OCI-LY7 (cell line): ENCODE data around the gene GGCX. TPM values are rescaled to one million over a fixed set of nuclear protein-coding genes. Genes with fewer than 3 reads are reported as not detected.

ENCODE experiments used
- BruUV-seq: library from RNA; stranded (reverse); fragments of 400-500 nt; replicated peaks from 2 replicates; lab custom pipeline; 2021; lab: Mats Ljungman, UMichigan
- CTCF ChIA-PET: fragments of 300-600 bp; sonication (Branson Sonifier 250); formaldehyde crosslinking; loops from one replicate; lab custom pipeline; 2022; ENCODE audit warnings: antibody characterized with exemption; ENCODE audit not compliant: unreplicated experiment; lab: Charles Lee
- POLR2A ChIA-PET: fragments of 300-600 bp; sonication (Branson Sonifier 250); formaldehyde crosslinking; loops from one replicate; lab custom pipeline; 2022; ENCODE audit warnings: antibody characterized with exemption; lab: Charles Lee
- DNase-seq: peaks from one replicate; pipeline ENCODE4 v3.0.0-alpha.2; 2015; ENCODE audit warnings: low spot score
- H2AFZ ChIP-seq: fragments of 200-600 bp; sonication (generic), shearing (Covaris generic); 2 replicates; pipeline ENCODE4 v1.6.1; 2014; ENCODE audit warnings: mild to moderate bottlenecking, antibody characterized with exemption, low read length, moderate library complexity
- H3K27ac ChIP-seq: fragments of 200-600 bp; sonication (generic); 2 replicates; pipeline ENCODE4 v1.5.1; 2014; ENCODE audit warnings: mixed run types, low read depth, mild to moderate bottlenecking, moderate library complexity, low read length, inconsistent platforms; ENCODE audit not compliant: poor library complexity, severe bottlenecking
- H3K36me3 ChIP-seq: fragments of 200-600 bp; sonication (generic); 2 replicates; pipeline ENCODE4 v1.6.1; 2014; ENCODE audit warnings: mild to moderate bottlenecking, antibody characterized with exemption, low read length, moderate library complexity, mixed read lengths; ENCODE audit not compliant: insufficient read depth
- H3K4me1 ChIP-seq: fragments of 200-600 bp; sonication (generic); 2 replicates; pipeline ENCODE4 v1.5.1; 2014; ENCODE audit warnings: mild to moderate bottlenecking, low read length; ENCODE audit not compliant: insufficient read depth, poor library complexity, severe bottlenecking
- H3K4me2 ChIP-seq: fragments of 200-600 bp; sonication (generic); 2 replicates; pipeline ENCODE4 v1.6.1; 2014; ENCODE audit warnings: mild to moderate bottlenecking, low read length
- H3K4me3 ChIP-seq: fragments of 200-600 bp; sonication (generic); 2 replicates; pipeline ENCODE4 v1.5.1; 2014; ENCODE audit warnings: mild to moderate bottlenecking, low read depth, low read length; ENCODE audit not compliant: poor library complexity, severe bottlenecking
- H3K79me2 ChIP-seq: fragments of 200-600 bp; sonication (generic); 2 replicates; pipeline ENCODE4 v1.6.1; 2016; ENCODE audit warnings: low read depth, mild to moderate bottlenecking, low read length, moderate library complexity, mixed read lengths; ENCODE audit not compliant: insufficient read depth
- H3K9me2 ChIP-seq: fragments of 200-600 bp; sonication (generic); 2 replicates; pipeline ENCODE4 v1.6.1; 2016; ENCODE audit warnings: mild to moderate bottlenecking, low read length, mixed read lengths; ENCODE audit not compliant: insufficient read depth
- H3K9me3 ChIP-seq: fragments of 200-600 bp; sonication (generic); 2 replicates; pipeline ENCODE4 v1.6.1; 2014; ENCODE audit warnings: mild to moderate bottlenecking, mixed run types, low read length, mixed read lengths
- H4K20me1 ChIP-seq: fragments of 200-600 bp; sonication (generic); 2 replicates; pipeline ENCODE4 v1.6.1; 2014; ENCODE audit warnings: mild to moderate bottlenecking, antibody characterized with exemption, low read length, moderate library complexity, mixed read lengths; ENCODE audit not compliant: insufficient read depth
- CTCF ChIP-seq: fragments of 200-600 bp; sonication (generic); conservative IDR thresholded peaks from 2 replicates; pipeline ENCODE4 v1.5.1; 2014; ENCODE audit warnings: mild to moderate bottlenecking, antibody characterized with exemption, low read length, moderate library complexity, mixed read lengths
- EZH2phosphoT487 ChIP-seq: fragments of 200-600 bp; sonication (generic); IDR thresholded peaks from 2 replicates; pipeline ENCODE4 v1.6.1; 2018; ENCODE audit warnings: low read depth, borderline replicate concordance, mild to moderate bottlenecking, mixed run types, antibody characterized with exemption, low read length, moderate library complexity, mixed read lengths
- intact Hi-C: fragments of 100-400 bp; cut with micrococcal nuclease; formaldehyde crosslinking; loops from one replicate; pipeline ENCODE4 v1.10.0; 2022; ENCODE audit not compliant: unreplicated experiment
- total RNA-seq, 2 experiments: library from RNA; depleted of rRNA in 1 of 2; stranded (reverse); fragments of >200 nt in 1 of 2; shearing (Covaris generic) in 1 of 2; gene quantifications; 2 replicates each; pipeline ENCODE4 v1.2.3, GENCODE V29; 2014 to 2022

GGCX gene
- total RNA-seq, 2 experiments from 2014 or later = 32.5 to 33.3 TPM

- peaks cover 17% of the 10 kb centered on the region for H4K20me1 ChIP-seq
- H3K9me3 ChIP-seq = no peaks in the 10 kb centered on the region
- peaks cover 25% of the 10 kb centered on the region for H3K36me3 ChIP-seq
- no peak overlapping the region for H3K4me3 ChIP-seq
- POLR2A ChIA-PET = interaction anchor here (0.7 to 6.7 kb wide), 7 partner anchors 9 to 209 kb away, joined by 3 to 48 read pairs (median 4); partner anchors contain the start of genes TGOLN2 and VAMP8
- H3K27ac ChIP-seq = no peak overlapping the region
- intact Hi-C loops = loop anchor here (5.0 kb wide), 1 partner anchor 99 kb away; no protein-coding TSS in a partner anchor
- peaks cover 22% of the 10 kb centered on the region for H3K4me1 ChIP-seq
- no peak for DNase-seq
- no TSS peak for BruUV-seq
- no peak overlapping the region for H2AFZ ChIP-seq
- H3K4me2 ChIP-seq = no peak overlapping the region
- no peaks in the 10 kb centered on the region for H3K9me2 ChIP-seq
- H3K79me2 ChIP-seq = peaks cover 41% of the 10 kb centered on the region
- CTCF ChIA-PET = no interaction called here
- TF ChIP-seq CTCF = no peak
- no peak for TF ChIP-seq EZH2phosphoT487
Measured at GRCh38 chr2:85536479-85536878, 24.8 kb downstream of the GGCX start.

GRCh38 chr2:85534881-85535280 is 26.4 kb downstream of the GGCX start:
- H3K4me3 ChIP-seq = no peak overlapping the region
- CTCF ChIA-PET = no interaction called here

More at GRCh38 chr2:85534881-85535280, 26.4 kb downstream of the GGCX start:
- Histone ChIP-seq H3K4me2 (no peak overlapping the region), H3K36me3 (peaks cover 9% of the 10 kb centered on the region), H3K9me3 (no peaks in the 10 kb centered on the region), H3K9me2 (no peaks in the 10 kb centered on the region), H4K20me1 (peaks cover 2% of the 10 kb centered on the region), H3K27ac (no peak overlapping the region), H3K4me1 (peaks cover 11% of the 10 kb centered on the region), H3K79me2 (peaks cover 25% of the 10 kb centered on the region), H2AFZ (no peak overlapping the region)
- TF ChIP-seq CTCF = no peak
- no peak for TF ChIP-seq EZH2phosphoT487
- intact Hi-C loops = loop anchor here (5.0 kb wide), 1 partner anchor 98 kb away; no protein-coding TSS in a partner anchor
- POLR2A ChIA-PET = interaction anchor here (1.0 to 1.2 kb wide), 2 partner anchors 10 to 11 kb away, joined by 5 read pairs; no protein-coding TSS in a partner anchor
- BruUV-seq = no TSS peak
- DNase-seq = no peak
